GM12878 (cell line): ENCODE results near the gene MEI1. TPM values are rescaled to one million over a fixed set of nuclear protein-coding genes. Genes with fewer than 3 reads are reported as not detected.

Experiments used
- ATAC-seq: fragments of 200-7000 bp; cut with Tn5 transposase; 3 replicates; pipeline ENCODE4 v1.9.1; 2020; ENCODE audit warnings: mild to moderate bottlenecking, moderate library complexity
- BruUV-seq: library from RNA; stranded (reverse); fragments of 400-500 nt; replicated peaks from 2 replicates; lab custom pipeline; 2021; lab: Mats Ljungman, UMichigan
- CTCF ChIA-PET: fragments of 300-600 bp; sonication (Branson Sonifier 250); formaldehyde crosslinking; extraction: SDS; loops from one replicate; lab custom pipeline; 2021; ENCODE audit warnings: inconsistent platforms; lab: Yijun Ruan, JAX
- POLR2A ChIA-PET: fragments of 350-600 bp; formaldehyde crosslinking; extraction: SDS; loops from one replicate; lab custom pipeline; 2021; ENCODE audit warnings: inconsistent platforms; lab: Charles Lee
- RAD21 ChIA-PET: fragments of 300-600 bp; sonication (Branson Sonifier 250); formaldehyde crosslinking; loops from one replicate; lab custom pipeline; 2023; ENCODE audit warnings: antibody characterized with exemption; ENCODE audit not compliant: unreplicated experiment; lab: Charles Lee
- SMC1A ChIA-PET: fragments of 300-600 bp; sonication (Branson Sonifier 250); formaldehyde crosslinking; loops from one replicate; lab custom pipeline; 2023; ENCODE audit not compliant: unreplicated experiment, uncharacterized antibody; lab: Charles Lee
- DNase-seq: peaks from one replicate; pipeline ENCODE4 v3.0.0-alpha.2; 2011; ENCODE audit warnings: low read depth, low spot score
- FAIRE-seq: peaks from 3 replicates; lab custom pipeline; 2011; peaks lifted over from hg19 to GRCh38; lab: Jason Lieb, UNC
- H2AFZ ChIP-seq: 2 replicates; pipeline ENCODE4 v1.6.0; 2011; ENCODE audit warnings: low read depth, low read length, control low read depth; ENCODE audit not compliant: control insufficient read depth
- H3K27ac ChIP-seq: 2 replicates; pipeline ENCODE4 v1.5.1; 2011; ENCODE audit warnings: control low read depth; ENCODE audit not compliant: control insufficient read depth, insufficient read depth
- H3K27me3 ChIP-seq, 2 experiments: replicated peaks in 1 of 2; 2 replicates each; pipeline versions ENCODE4 v1.6.0 to v1.6.1; 2011; ENCODE audit warnings: low read length in 1 of 2; ENCODE audit not compliant: control insufficient read depth in 2 of 2, insufficient read depth in 2 of 2
- H3K36me3 ChIP-seq, 2 experiments: 2 replicates each; pipeline ENCODE4 v1.5.1; 2011; ENCODE audit warnings: low read length in 1 of 2; ENCODE audit not compliant: control insufficient read depth in 2 of 2, insufficient read depth in 2 of 2
- H3K4me1 ChIP-seq: 2 replicates; pipeline ENCODE4 v1.6.1; 2011; ENCODE audit warnings: mild to moderate bottlenecking, low read length, moderate library complexity, mixed read lengths; ENCODE audit not compliant: control insufficient read depth, insufficient read depth
- H3K4me2 ChIP-seq: 2 replicates; pipeline ENCODE4 v1.6.0; 2011; ENCODE audit warnings: control low read depth; ENCODE audit not compliant: control insufficient read depth, insufficient read depth
- H3K4me3 ChIP-seq: fragments of 200-600 bp; sonication (generic); 2 replicates; pipeline ENCODE4 v1.5.1; 2016
- H3K79me2 ChIP-seq: 2 replicates; pipeline ENCODE4 v1.6.0; 2011; ENCODE audit warnings: low read length; ENCODE audit not compliant: control insufficient read depth, insufficient read depth
- H3K9ac ChIP-seq: 2 replicates; pipeline ENCODE4 v1.8.0; 2011; ENCODE audit warnings: low read length, control low read depth, mixed read lengths; ENCODE audit not compliant: control insufficient read depth, insufficient read depth
- H3K9me3 ChIP-seq: replicated peaks from 3 replicates; pipeline ENCODE4 v1.5.1; 2011; ENCODE audit warnings: mild to moderate bottlenecking, low read length; ENCODE audit not compliant: control insufficient read depth, insufficient read depth
- H4K20me1 ChIP-seq: 2 replicates; pipeline ENCODE4 v1.6.0; 2011; ENCODE audit not compliant: control insufficient read depth, insufficient read depth
- BHLHE40 ChIP-seq, 2 experiments: fragments of 450-650 bp in 1 of 2; IDR thresholded peaks; 2 replicates each; pipeline ENCODE4 v1.6.1; 2011 to 2017; ENCODE audit warnings: low read depth in 2 of 2, borderline replicate concordance in 1 of 2, improper control_type of control experiment in 1 of 2, low read length in 1 of 2, mild to moderate bottlenecking in 1 of 2
- LARP7 ChIP-seq: fragments of 450-650 bp; IDR thresholded peaks from 2 replicates; pipeline ENCODE4 v1.6.1; 2017; ENCODE audit warnings: mild to moderate bottlenecking
- POLR2AphosphoS2 ChIP-seq: IDR thresholded peaks from 2 replicates; pipeline ENCODE4 v1.6.1; 2011; ENCODE audit warnings: low read depth, mild to moderate bottlenecking, low read length, improper control_type of control experiment, moderate library complexity
- SMAD1 ChIP-seq: fragments of 450-650 bp; IDR thresholded peaks from 2 replicates; pipeline ENCODE4 v1.6.1; 2018; ENCODE audit warnings: mild to moderate bottlenecking, low read depth; ENCODE audit not compliant: partially characterized antibody
- ZNF274 ChIP-seq: IDR thresholded peaks from one replicate; pipeline ENCODE4 v1.8.0; 2011; ENCODE audit not compliant: insufficient read length, insufficient read depth
- WGBS: methylation state at CpG from one replicate; pipeline ENCODE4 v1.1.6; 2016; ENCODE audit warnings: low lambda C conversion rate; ENCODE audit not compliant: insufficient replicate concordance, insufficient coverage; ENCODE audit errors: missing lambda C conversion rate; 5-methylcytosine and 5-hydroxymethylcytosine counted together
- in situ Hi-C: fragments of 300-500 bp; cut with MboI; formaldehyde crosslinking; loops from 9 replicates; pipeline ENCODE4 v1.14.3; 2018; ENCODE audit warnings: mixed read lengths
- intact Hi-C: fragments of 100-400 bp; cut with micrococcal nuclease; formaldehyde crosslinking; loops from one replicate; pipeline ENCODE4 v1.14.2; 2022; ENCODE audit not compliant: unreplicated experiment
- polyA plus RNA-seq, 11 experiments: library from polyadenylated mRNA; depleted of rRNA in 4 of 11; unstranded in 6 of 11; stranded (reverse) in 5 of 11; fragments of >200 nt; fragmentation: Nextera tagmentation in 4 of 11; fragmentation: Illumina TruSeq in 1 of 11; extraction: Ambion mirVana in 4 of 11; extraction: Trizol in 1 of 11; gene quantifications; 1 replicate in 1 of 11; 2 replicates in 10 of 11; pipeline versions ENCODE4 v1.2.1 to v1.2.3, GENCODE V29; 2011 to 2016; ENCODE audit warnings: inconsistent platforms in 2 of 11, missing spikeins in 2 of 11, low read depth in 1 of 11
- total RNA-seq, 4 experiments: library from RNA; depleted of rRNA in 3 of 4; stranded (reverse); fragments of >200 nt in 3 of 4; fragmentation: Illumina TruSeq in 1 of 4; extraction: Trizol in 1 of 4; gene quantifications; 2 replicates each; pipeline versions ENCODE4 v1.2.1 to v1.2.3, GENCODE V29; 2013 to 2021
- TF ChIP-seq, protein P1 (sequence below): fragments of 450-650 bp; IDR thresholded peaks from 2 replicates; pipeline ENCODE4 v1.6.1; 2017; ENCODE audit warnings: antibody characterized with exemption, mild to moderate bottlenecking, moderate library complexity
- TF ChIP-seq, protein P2 (sequence below): fragments of 450-650 bp; IDR thresholded peaks from 2 replicates; pipeline ENCODE4 v1.6.1; 2017; ENCODE audit warnings: mild to moderate bottlenecking, moderate library complexity
- TF ChIP-seq, protein P3 (sequence below): fragments of 450-650 bp; IDR thresholded peaks from 2 replicates; pipeline ENCODE4 v1.6.1; 2017; ENCODE audit warnings: mild to moderate bottlenecking, low read depth, inconsistent platforms; ENCODE audit not compliant: poor library complexity, severe bottlenecking
- TF ChIP-seq, protein P4 (sequence below): fragments of 450-650 bp; IDR thresholded peaks from 2 replicates; pipeline ENCODE4 v1.6.1; 2018; ENCODE audit warnings: borderline replicate concordance, mild to moderate bottlenecking; ENCODE audit not compliant: partially characterized antibody

MEI1 gene
- total and polyA plus RNA-seq, 10 of the 15 experiments (the other 5 are each of a cell fraction or from before 2014, with no cell fraction given), result 27.9 to 48.9 (median 35.8) TPM

DNA sequence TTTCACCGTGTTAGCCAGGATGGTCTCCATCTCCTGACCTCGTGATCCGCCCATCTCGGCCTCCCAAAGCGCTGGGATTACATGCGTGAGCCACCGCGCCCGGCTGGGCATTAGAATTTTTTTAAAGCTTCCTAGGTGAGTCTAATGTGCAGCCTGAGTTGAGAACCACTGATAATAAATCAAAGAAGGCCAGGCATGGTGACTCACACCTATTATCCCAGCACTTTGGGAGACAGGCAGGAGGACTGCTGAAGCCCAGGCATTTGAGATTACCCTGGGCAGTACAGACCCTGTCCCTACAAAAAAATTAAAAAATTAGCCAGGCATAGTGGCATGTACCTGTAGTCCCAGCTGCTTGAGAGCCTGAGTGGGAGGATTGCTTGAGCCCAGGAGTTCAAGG lies 13.7 kb downstream of the MEI1 start (continued):
- TF ChIP-seq, protein P1, sequence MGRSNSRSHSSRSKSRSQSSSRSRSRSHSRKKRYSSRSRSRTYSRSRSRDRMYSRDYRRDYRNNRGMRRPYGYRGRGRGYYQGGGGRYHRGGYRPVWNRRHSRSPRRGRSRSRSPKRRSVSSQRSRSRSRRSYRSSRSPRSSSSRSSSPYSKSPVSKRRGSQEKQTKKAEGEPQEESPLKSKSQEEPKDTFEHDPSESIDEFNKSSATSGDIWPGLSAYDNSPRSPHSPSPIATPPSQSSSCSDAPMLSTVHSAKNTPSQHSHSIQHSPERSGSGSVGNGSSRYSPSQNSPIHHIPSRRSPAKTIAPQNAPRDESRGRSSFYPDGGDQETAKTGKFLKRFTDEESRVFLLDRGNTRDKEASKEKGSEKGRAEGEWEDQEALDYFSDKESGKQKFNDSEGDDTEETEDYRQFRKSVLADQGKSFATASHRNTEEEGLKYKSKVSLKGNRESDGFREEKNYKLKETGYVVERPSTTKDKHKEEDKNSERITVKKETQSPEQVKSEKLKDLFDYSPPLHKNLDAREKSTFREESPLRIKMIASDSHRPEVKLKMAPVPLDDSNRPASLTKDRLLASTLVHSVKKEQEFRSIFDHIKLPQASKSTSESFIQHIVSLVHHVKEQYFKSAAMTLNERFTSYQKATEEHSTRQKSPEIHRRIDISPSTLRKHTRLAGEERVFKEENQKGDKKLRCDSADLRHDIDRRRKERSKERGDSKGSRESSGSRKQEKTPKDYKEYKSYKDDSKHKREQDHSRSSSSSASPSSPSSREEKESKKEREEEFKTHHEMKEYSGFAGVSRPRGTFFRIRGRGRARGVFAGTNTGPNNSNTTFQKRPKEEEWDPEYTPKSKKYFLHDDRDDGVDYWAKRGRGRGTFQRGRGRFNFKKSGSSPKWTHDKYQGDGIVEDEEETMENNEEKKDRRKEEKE, result no peak
- no peak for TF ChIP-seq BHLHE40 (IDR thresholded peaks at IDR 0.05; ENCODE audit: borderline replicate concordance in 1 of 2, low read depth in 2 of 2, low read length in 1 of 2)

DNA sequence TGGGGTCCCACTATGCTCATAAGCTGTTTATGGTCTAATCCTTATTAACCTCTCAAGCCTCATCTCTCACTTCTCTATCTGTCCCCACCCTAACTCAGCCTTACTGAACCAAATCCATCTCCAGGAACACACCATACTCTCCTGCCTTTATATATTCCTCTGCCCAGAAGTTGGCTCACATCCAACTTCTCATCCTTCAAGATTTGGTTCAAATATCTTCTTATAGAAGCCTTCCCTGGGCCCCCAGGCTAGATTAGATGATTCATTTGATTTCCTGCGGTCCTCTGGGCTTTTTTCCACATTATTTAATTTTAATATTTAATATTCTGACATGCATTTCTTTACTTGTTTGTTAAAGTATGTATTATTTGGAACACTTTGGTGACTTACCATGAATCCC lies 23.2 kb downstream of the MEI1 start:
- no TSS peak for BruUV-seq
- ChIA-PET RAD21 (interaction anchor here (0.6 to 1.7 kb wide), 2 partner anchors 24 to 65 kb away, joined by 3 to 5 read pairs; no protein-coding TSS in a partner anchor), POLR2A (no interaction called here), SMC1A (interaction anchor here (0.7 kb wide), 1 partner anchor 17 kb away, joined by 3 read pairs; no protein-coding TSS in a partner anchor), CTCF (no interaction called here)
- Histone ChIP-seq H4K20me1 (no peaks in the 10 kb centered on the region), H3K79me2 (no peaks in the 10 kb centered on the region), H3K4me1 (no peaks in the 10 kb centered on the region), H3K4me3 (no peak overlapping the region), H3K9ac (no peak overlapping the region), H3K4me2 (no peak overlapping the region), H3K9me3 (no peaks in the 10 kb centered on the region), H3K27me3 (no peaks in the 10 kb centered on the region), H3K27ac (no peak overlapping the region), H2AFZ (no peak overlapping the region), H3K36me3 (no peaks in the 10 kb centered on the region)
- DNase-seq (no peak), FAIRE-seq (no peak), ATAC-seq (no peak)
- 60% methylated on average over 1 of the region's 1 CpG for WGBS
- in situ Hi-C loops (no loop called here), intact Hi-C loops (no loop called here)
- TF ChIP-seq, protein P2, sequence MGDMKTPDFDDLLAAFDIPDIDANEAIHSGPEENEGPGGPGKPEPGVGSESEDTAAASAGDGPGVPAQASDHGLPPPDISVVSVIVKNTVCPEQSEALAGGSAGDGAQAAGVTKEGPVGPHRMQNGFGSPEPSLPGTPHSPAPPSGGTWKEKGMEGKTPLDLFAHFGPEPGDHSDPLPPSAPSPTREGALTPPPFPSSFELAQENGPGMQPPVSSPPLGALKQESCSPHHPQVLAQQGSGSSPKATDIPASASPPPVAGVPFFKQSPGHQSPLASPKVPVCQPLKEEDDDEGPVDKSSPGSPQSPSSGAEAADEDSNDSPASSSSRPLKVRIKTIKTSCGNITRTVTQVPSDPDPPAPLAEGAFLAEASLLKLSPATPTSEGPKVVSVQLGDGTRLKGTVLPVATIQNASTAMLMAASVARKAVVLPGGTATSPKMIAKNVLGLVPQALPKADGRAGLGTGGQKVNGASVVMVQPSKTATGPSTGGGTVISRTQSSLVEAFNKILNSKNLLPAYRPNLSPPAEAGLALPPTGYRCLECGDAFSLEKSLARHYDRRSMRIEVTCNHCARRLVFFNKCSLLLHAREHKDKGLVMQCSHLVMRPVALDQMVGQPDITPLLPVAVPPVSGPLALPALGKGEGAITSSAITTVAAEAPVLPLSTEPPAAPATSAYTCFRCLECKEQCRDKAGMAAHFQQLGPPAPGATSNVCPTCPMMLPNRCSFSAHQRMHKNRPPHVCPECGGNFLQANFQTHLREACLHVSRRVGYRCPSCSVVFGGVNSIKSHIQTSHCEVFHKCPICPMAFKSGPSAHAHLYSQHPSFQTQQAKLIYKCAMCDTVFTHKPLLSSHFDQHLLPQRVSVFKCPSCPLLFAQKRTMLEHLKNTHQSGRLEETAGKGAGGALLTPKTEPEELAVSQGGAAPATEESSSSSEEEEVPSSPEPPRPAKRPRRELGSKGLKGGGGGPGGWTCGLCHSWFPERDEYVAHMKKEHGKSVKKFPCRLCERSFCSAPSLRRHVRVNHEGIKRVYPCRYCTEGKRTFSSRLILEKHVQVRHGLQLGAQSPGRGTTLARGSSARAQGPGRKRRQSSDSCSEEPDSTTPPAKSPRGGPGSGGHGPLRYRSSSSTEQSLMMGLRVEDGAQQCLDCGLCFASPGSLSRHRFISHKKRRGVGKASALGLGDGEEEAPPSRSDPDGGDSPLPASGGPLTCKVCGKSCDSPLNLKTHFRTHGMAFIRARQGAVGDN, result no peak
- TF ChIP-seq LARP7 (no peak), POLR2AphosphoS2 (no peak), SMAD1 (no peak), ZNF274 (no peak)
- TF ChIP-seq, protein P3, sequence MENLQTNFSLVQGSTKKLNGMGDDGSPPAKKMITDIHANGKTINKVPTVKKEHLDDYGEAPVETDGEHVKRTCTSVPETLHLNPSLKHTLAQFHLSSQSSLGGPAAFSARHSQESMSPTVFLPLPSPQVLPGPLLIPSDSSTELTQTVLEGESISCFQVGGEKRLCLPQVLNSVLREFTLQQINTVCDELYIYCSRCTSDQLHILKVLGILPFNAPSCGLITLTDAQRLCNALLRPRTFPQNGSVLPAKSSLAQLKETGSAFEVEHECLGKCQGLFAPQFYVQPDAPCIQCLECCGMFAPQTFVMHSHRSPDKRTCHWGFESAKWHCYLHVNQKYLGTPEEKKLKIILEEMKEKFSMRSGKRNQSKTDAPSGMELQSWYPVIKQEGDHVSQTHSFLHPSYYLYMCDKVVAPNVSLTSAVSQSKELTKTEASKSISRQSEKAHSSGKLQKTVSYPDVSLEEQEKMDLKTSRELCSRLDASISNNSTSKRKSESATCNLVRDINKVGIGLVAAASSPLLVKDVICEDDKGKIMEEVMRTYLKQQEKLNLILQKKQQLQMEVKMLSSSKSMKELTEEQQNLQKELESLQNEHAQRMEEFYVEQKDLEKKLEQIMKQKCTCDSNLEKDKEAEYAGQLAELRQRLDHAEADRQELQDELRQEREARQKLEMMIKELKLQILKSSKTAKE, result no peak
- TF ChIP-seq, protein P4, sequence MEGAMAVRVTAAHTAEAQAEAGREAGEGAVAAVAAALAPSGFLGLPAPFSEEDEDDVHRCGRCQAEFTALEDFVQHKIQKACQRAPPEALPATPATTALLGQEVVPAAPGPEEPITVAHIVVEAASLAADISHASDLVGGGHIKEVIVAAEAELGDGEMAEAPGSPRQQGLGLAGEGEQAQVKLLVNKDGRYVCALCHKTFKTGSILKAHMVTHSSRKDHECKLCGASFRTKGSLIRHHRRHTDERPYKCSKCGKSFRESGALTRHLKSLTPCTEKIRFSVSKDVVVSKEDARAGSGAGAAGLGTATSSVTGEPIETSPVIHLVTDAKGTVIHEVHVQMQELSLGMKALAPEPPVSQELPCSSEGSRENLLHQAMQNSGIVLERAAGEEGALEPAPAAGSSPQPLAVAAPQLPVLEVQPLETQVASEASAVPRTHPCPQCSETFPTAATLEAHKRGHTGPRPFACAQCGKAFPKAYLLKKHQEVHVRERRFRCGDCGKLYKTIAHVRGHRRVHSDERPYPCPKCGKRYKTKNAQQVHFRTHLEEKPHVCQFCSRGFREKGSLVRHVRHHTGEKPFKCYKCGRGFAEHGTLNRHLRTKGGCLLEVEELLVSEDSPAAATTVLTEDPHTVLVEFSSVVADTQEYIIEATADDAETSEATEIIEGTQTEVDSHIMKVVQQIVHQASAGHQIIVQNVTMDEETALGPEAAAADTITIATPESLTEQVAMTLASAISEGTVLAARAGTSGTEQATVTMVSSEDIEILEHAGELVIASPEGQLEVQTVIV, result no peak
